Measurements from ENCODE around the gene ATF7.

DNA sequence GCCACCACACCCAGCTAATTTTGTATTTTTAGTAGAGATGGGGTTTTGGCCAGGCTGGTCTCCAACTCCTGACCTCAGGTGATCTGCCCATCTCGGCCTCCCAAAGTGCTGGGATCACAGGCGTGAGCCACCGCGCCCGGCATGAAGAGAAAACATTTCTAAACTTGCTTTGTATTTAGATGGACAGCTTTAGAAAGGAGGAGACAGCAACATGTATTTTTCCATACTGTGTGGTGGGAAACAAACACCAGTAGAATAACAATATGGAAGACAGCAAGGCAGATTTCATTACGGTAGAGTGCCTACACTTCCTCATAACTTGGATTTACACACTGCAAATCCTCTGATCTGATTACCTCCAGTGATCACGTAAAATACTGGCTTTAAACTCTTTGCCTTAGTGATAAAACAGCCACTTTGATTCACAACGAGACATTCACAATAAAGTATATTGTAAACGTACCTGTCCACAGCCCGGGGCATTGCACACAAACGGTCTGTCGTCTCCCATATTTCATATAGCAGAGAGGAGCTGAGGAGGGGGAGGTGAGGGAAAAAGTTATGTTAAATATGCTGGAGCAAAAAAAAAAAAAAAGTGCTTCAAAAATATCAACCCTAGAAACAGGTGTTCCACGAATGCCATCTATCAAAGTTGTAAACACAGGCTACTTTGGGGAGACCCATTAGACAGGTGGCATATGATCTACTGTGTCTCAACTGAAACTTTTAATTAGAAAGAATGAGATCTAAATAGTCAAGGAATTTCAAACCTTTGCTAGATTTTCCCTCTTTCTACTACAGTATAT, 25.5 kb downstream of the ATF7 start:
- TF ChIP-seq EZH2 (IDR thresholded peaks at IDR 0.05; ENCODE audit: borderline replicate concordance, low read depth, low read length, severe bottlenecking) (no peak), POLR2A (IDR thresholded peaks at IDR 0.05; ENCODE audit: low read depth, low read length) (no peak), JUN (IDR thresholded peaks at IDR 0.05; ENCODE audit: borderline replicate concordance, insufficient read depth, insufficient read length, low read depth) (no peak), MYC (IDR thresholded peaks at IDR 0.05; ENCODE audit: low read depth, low read length) (no peak), FOS (IDR thresholded peaks at IDR 0.05; ENCODE audit: borderline replicate concordance, insufficient read depth, low read length) (no peak)
- TF ChIP-seq, protein P1, sequence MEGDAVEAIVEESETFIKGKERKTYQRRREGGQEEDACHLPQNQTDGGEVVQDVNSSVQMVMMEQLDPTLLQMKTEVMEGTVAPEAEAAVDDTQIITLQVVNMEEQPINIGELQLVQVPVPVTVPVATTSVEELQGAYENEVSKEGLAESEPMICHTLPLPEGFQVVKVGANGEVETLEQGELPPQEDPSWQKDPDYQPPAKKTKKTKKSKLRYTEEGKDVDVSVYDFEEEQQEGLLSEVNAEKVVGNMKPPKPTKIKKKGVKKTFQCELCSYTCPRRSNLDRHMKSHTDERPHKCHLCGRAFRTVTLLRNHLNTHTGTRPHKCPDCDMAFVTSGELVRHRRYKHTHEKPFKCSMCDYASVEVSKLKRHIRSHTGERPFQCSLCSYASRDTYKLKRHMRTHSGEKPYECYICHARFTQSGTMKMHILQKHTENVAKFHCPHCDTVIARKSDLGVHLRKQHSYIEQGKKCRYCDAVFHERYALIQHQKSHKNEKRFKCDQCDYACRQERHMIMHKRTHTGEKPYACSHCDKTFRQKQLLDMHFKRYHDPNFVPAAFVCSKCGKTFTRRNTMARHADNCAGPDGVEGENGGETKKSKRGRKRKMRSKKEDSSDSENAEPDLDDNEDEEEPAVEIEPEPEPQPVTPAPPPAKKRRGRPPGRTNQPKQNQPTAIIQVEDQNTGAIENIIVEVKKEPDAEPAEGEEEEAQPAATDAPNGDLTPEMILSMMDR (IDR thresholded peaks at IDR 0.05; ENCODE audit: extremely low read depth in 1 of 2, insufficient read depth in 1 of 2, low read depth in 1 of 2, low read length in 2 of 2): no peak
